SK-N-MC (cell line): ENCODE measurements around the gene MDC1.
"Not testable (repeated sequence)": the region's sequence is repeated elsewhere in the genome, so short reads cannot be mapped to it uniquely, and the experiment has no call there.

Experiments
- DNase-seq: peaks from one replicate; pipeline ENCODE4 v3.0.0-alpha.2; 2011; ENCODE audit warnings: low read depth, low spot score
- H3K27ac ChIP-seq: fragments of 200-600 bp; sonication (generic); 2 replicates; pipeline ENCODE4 v1.5.1; 2016; ENCODE audit warnings: mixed run types
- H3K36me3 ChIP-seq: fragments of 200-600 bp; sonication (generic); 2 replicates; pipeline ENCODE4 v1.6.1; 2017; ENCODE audit warnings: antibody characterized with exemption, low read length, mixed read lengths; ENCODE audit not compliant: insufficient read depth
- H3K4me3 ChIP-seq: fragments of 200-600 bp; sonication (generic); 2 replicates; pipeline ENCODE4 v1.5.1; 2016
- H3K9ac ChIP-seq: fragments of 200-600 bp; sonication (generic); 2 replicates; pipeline ENCODE4 v1.8.0; 2017; ENCODE audit warnings: mixed run types, mixed read lengths; ENCODE audit not compliant: insufficient read length
- H3K9me3 ChIP-seq: fragments of 200-600 bp; sonication (generic); 2 replicates; pipeline ENCODE4 v1.6.1; 2017; ENCODE audit warnings: low read depth, mild to moderate bottlenecking, antibody characterized with exemption, low read length, moderate library complexity, mixed read lengths
- EZH2 ChIP-seq: fragments of 200-600 bp; sonication (generic); IDR thresholded peaks from one replicate; pipeline ENCODE4 v1.6.1; 2017; ENCODE audit warnings: antibody characterized with exemption
- FOXP2 ChIP-seq: optimal IDR thresholded peaks from 2 replicates; pipeline ENCODE3; 2011; ENCODE audit warnings: mild to moderate bottlenecking, moderate library complexity; ENCODE audit not compliant: insufficient read depth; ENCODE audit errors: extremely low read length, control extremely low read depth
- POLR2AphosphoS5 ChIP-seq: IDR thresholded peaks from 2 replicates; pipeline ENCODE4 v1.6.1; 2012; ENCODE audit warnings: mild to moderate bottlenecking, low read depth, low read length, borderline replicate concordance

MDC1 gene

DNA sequence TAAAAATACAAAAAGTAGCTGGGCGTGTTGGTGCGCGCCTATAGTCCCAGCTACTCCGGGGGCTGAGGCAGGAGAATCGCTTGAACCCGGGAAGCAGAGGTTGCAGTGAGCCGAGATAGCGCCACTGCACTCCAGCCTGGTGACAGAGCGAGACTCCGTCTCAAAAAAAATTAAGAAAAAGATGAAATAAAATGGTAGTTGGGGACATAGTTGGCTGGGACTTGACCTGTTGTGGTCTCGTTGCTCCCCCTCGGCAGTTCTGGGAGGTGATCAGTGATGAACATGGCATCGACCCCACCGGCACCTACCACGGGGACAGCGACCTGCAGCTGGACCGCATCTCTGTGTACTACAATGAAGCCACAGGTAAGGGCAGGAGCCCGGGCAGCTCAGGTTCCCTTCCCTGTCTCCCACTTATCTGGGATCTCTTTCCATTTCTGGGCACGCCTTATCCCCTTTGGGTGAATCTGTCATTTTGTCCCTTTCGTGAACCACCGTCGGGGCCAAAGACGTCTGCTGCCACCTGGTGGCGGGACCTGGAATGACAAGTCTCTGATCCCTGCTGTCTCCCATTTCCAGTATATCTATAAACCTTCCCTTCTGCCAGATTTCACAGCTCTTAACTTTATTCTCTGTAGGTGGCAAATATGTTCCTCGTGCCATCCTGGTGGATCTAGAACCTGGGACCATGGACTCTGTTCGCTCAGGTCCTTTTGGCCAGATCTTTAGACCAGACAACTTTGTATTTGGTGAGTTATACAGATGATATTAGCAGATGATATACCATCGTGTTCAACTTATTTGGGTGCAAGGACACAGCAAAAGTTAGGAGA, 5.4 kb upstream of the MDC1 start:
- no peak for DNase-seq
- H3K36me3 ChIP-seq: peaks cover 46% of the 10 kb centered on the region
- TF ChIP-seq EZH2 (no peak), POLR2AphosphoS5 (no peak), FOXP2 (no peak)
- H3K4me3 ChIP-seq: peak overlapping the region; percentile 85
- peak overlapping the region; percentile 99 for H3K9ac ChIP-seq
- H3K27ac ChIP-seq: peak overlapping the region; percentile 95
- H3K9me3 ChIP-seq: no peaks in the 10 kb centered on the region

DNA sequence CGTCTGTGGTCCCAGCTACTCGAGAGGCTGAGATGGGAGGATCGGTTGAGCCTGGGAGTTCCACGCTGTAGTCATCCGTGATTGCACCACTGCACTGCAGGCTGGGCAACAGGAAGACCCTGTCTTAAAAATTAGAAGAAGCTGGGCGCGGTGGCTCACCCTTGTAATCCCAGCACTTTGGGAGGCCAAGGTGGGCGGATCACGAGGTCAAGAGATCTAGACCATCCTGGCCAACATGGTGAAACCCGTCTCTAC, 4.9 kb upstream of the MDC1 start:
- Histone ChIP-seq H3K36me3 (peaks cover 46% of the 10 kb centered on the region), H3K4me3 (peak overlapping the region; percentile 85), H3K9ac (peak overlapping the region; percentile 99), H3K27ac (peak overlapping the region; percentile 95)
- H3K9me3 ChIP-seq, DNase-seq: not testable (repeated sequence)

DNA sequence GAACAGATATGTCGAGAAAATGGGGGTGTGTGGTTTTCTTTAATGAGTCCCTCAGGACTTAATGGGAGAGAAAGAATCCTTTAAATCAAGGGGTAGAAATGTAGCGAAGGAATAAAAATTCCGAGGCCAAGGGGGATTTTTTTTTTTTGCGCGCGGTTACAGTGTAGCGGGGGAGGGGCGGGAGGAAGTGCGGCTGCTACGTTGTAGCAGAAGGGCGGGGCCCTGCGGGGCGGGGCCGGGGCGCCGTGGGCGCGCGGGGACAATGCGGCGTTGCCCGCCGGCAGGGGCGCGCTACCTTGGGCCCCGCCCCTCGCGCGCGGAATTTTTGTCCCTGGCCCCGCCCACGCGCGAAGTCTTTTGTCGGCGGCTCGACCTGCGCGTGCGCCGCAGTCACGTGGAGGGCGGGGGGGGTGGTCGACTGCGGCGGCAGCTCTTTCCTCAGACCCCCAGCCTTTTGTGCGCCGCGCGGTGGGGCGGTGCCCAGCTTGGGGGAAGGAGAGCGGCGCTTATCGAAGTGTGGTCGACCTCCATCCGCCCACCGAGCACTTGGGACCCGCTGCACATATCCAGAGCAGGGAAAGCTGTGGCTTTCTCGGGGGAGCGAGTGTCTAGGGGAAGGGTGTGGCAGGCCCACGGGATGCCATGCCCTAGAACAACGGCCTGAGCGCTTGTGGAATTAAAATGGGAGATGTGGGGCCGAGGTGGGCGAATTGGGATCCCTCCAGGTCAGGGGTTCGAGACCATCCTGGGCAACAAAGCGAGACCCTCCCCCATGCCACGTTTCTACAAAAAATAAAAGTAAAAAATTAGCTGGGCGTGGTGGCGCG, 4.3 kb upstream of the MDC1 start:
- peaks cover 49% of the 10 kb centered on the region for H3K36me3 ChIP-seq

DNA sequence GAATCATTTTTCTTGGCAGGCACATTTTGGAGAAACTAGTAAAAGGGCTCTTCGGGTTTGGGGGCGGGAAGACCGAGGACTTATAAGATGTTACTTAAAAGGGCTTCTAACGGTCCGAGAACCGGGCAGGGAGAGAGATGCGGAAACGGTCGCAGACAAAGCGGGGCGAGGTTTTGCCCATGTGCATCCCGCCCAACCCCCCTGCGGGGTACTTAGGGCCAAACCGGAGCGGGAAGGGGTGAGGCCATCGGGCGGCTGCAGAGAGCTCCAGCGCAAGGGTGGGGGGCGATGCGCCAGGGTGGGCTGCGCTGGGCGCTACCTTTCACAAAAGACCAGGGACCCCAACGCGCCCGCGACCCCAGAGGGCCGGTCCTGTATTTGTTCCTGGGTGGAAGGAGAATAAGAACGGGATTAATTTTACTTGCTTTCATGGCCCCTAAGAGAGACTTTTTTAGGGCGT, 3.7 kb upstream of the MDC1 start:
- Histone ChIP-seq H3K4me3 (peak overlapping the region; percentile 85), H3K27ac (peak overlapping the region; percentile 98), H3K9me3 (no peaks in the 10 kb centered on the region), H3K9ac (peak overlapping the region; percentile 99), H3K36me3 (peaks cover 50% of the 10 kb centered on the region)
- TF ChIP-seq EZH2 (no peak), FOXP2 (no peak), POLR2AphosphoS5 (no peak)
- DNase-seq: no peak

More for the DNA sequence above, 4.3 kb upstream of the MDC1 start:
- Histone ChIP-seq H3K27ac (peak overlapping the region; percentile 98), H3K9ac (peak overlapping the region; percentile 99), H3K4me3 (peak overlapping the region; percentile 85), H3K9me3 (no peaks in the 10 kb centered on the region)
- TF ChIP-seq POLR2AphosphoS5: peak; percentile 85
- peak; percentile 44 for TF ChIP-seq FOXP2
- no peak for TF ChIP-seq EZH2
- DNase-seq: no peak

DNA sequence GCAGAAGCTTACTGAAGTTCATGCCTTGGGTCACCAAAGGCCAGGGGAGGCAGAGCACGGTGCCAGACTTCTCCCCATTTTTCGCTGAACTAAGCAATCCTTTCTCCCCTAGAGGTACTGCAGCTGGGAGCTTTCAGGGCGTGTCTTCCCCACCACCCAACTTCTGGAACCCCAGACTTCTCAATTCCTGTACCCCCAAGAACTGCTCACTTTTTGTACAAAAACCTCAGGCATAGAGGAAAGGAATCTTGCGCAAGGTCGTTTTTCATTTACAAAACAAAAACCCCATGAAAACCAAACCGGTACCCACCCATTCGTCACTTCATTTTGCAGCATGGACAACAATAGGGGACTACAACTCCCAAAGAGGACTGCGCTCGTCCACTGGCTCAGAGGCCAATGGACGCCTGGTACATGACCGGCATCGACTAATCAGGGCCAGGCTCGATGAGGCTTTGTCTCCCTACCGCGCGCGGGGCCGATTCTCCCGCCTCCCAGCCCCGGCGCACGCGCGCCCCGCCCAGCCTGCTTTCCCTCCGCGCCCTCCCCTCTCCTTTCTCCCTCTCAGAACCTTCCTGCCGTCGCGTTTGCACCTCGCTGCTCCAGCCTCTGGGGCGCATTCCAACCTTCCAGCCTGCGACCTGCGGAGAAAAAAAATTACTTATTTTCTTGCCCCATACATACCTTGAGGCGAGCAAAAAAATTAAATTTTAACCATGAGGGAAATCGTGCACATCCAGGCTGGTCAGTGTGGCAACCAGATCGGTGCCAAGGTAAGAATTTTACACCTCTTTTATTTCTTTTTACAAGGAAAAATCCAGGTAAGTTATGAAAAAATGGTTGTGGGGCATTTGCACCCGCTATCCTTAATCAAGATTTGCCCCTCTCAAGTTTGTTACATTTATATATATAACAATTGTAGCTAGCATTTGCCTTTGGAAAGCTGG, 3.0 kb upstream of the MDC1 start, which contains the start of gene TUBB:
Gene TUBB (plus strand): TSS at position 562 of the 947 bp plus-strand sequence. CDS start 155 bp downstream, at position 717.
- H3K36me3 ChIP-seq: peaks cover 48% of the 10 kb centered on the region

DNA sequence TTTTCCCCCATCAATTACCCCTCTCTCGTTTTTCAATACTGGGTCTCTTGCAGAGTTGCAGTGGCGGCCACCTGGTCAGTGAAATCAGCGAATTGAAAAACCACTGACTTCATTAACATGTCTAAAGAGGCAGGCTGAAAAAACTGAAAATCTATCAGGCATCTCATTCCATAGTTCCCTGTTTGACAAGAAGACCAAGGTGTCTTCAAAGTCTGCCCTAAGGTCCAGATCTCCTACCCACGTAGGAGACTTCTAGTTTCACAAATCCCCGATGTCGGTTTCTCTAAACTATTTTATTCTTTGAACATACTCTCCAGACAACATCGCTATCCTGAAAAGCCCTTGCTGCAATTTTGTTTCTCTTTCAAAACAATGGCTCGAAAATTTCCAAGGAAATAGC, 2.3 kb upstream of the MDC1 start:
- Histone ChIP-seq H3K27ac (peak overlapping the region; percentile 98), H3K9ac (peak overlapping the region; percentile 93), H3K4me3 (peak overlapping the region; percentile 85), H3K36me3 (peaks cover 48% of the 10 kb centered on the region), H3K9me3 (no peaks in the 10 kb centered on the region)
- TF ChIP-seq EZH2 (no peak), POLR2AphosphoS5 (no peak), FOXP2 (no peak)
- DNase-seq: no peak

More for the DNA sequence above, 3.0 kb upstream of the MDC1 start, which contains the start of gene TUBB:
- Histone ChIP-seq H3K4me3 (peak within 1 kb of the TSS; percentile 85), H3K9ac (peak within 1 kb of the TSS; percentile 99), H3K27ac (peak within 1 kb of the TSS; percentile 98), H3K9me3 (no peaks in the 10 kb centered on the region)
- no peak for DNase-seq
- TF ChIP-seq EZH2: no peak
- peak; percentile 97 for TF ChIP-seq POLR2AphosphoS5

DNA sequence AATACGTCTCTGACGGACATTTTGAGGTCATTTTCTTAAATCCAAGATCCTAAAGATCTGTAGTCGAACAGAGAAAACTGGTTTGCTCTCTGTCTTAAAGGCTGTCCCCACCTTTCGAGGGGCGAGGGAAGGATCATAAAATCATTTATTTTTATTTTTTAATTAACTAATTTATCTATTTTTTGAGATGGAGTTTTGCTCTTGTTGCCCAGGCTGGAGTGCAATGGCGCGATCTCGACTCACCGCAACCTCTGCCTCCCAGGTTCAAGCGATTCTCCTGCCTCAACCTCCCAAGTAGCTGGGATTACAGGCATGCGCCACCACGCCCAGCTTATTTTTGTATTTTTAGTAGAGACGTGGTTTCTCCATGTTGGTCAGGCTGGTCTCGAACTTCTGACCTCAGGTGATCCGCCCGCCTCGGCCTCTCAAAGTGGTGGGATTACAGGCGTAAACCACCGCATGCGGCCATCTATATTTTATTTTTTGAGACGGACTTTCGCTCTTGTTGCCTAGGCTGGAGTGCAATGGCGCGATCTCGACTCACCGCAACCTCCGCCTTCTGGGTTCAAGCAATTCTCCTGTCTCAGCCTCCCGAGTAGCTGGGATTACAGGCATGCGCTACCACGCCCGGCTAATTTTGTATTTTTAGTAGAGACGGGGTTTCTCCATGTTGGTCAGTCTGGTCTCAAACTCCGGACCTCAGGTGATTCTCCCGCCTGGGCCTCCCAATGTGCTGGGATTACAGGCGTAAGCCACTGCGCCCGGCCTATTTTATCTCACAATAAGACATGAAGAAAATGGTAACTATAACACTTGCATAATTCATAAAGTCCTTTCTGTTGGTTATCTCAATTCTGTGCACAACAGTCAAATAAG, 1.0 kb upstream of the MDC1 start:
- DNase-seq, H3K9me3 ChIP-seq: not testable (repeated sequence)
- Histone ChIP-seq H3K27ac (peak overlapping the region; percentile 98), H3K9ac (peak overlapping the region; percentile 86), H3K4me3 (peak overlapping the region; percentile 75), H3K36me3 (peaks cover 48% of the 10 kb centered on the region)
- 0 out of 2 replicates have a peak, but pooled peaks have one; percentile 4 for TF ChIP-seq POLR2AphosphoS5

DNA sequence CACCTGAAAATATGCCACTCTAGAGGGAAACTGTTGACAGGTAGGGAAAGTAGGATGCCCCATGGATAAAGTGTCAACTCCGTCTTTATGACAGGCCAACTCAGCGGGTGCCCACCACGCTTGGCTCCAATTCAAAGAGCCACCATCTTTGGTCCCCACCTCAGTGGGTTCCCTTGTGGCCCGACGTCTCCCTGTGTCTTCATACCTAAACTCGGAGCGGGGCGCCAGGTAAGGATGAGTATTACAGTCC, 277 bp downstream of the MDC1 start:
- peak overlapping the region; percentile 82 for H3K9ac ChIP-seq
- H3K4me3 ChIP-seq: peak overlapping the region; percentile 78
- H3K9me3 ChIP-seq: no peaks in the 10 kb centered on the region
- peaks cover 47% of the 10 kb centered on the region for H3K36me3 ChIP-seq
- no peak for TF ChIP-seq EZH2
- TF ChIP-seq FOXP2: no peak
- TF ChIP-seq POLR2AphosphoS5: no peak
- DNase-seq: no peak
- H3K27ac ChIP-seq: peak overlapping the region; percentile 95
